ENCODE data around the gene TMPRSS11F.
"Not testable (repeated sequence)": the region's sequence is repeated elsewhere in the genome, so short reads cannot be mapped to it uniquely, and the experiment has no call there.

Gene TMPRSS11F

GRCh38 chr4:68129793-68130192, at the start of gene TMPRSS11F:
Gene TMPRSS11F (minus strand): TSS chr4:68129869. CDS start chr4:68129820, 49 bp downstream.
- DNase-seq (ENCODE audit: low spot score) = no peak
- no peak for FAIRE-seq

GRCh38 chr4:68176904-68177303, 47.2 kb upstream of the TMPRSS11F start:
- FAIRE-seq (no peak), DNase-seq (ENCODE audit: low spot score) (no peak)

- FAIRE-seq (no peak), DNase-seq (ENCODE audit: low spot score) (no peak)
These were observed 46.8 kb upstream of the TMPRSS11F start for GRCh38 chr4:68176500-68176899.

- FAIRE-seq = peak; percentile 75
- DNase-seq (ENCODE audit: low spot score) = peak; percentile 38
These were observed 46.0 kb upstream of the TMPRSS11F start for GRCh38 chr4:68175562-68176155.

- DNase-seq (ENCODE audit: low spot score); FAIRE-seq: not testable (repeated sequence)
These were observed 44.7 kb upstream of the TMPRSS11F start for GRCh38 chr4:68174389-68174788.

GRCh38 chr4:68172147-68172546, 42.5 kb upstream of the TMPRSS11F start:
- DNase-seq (ENCODE audit: low spot score); FAIRE-seq: not testable (repeated sequence)

GRCh38 chr4:68167706-68168105, 38.0 kb upstream of the TMPRSS11F start:
- FAIRE-seq (no peak), DNase-seq (ENCODE audit: low spot score) (no peak)

GRCh38 chr4:68167166-68167565, 37.5 kb upstream of the TMPRSS11F start:
- DNase-seq (ENCODE audit: low spot score) (no peak), FAIRE-seq (no peak)

GRCh38 chr4:68163754-68164153, 34.1 kb upstream of the TMPRSS11F start:
- DNase-seq (ENCODE audit: low spot score) (no peak), FAIRE-seq (no peak)

- no peak for FAIRE-seq
- DNase-seq (ENCODE audit: low spot score) = peak; percentile 37
These were observed 32.5 kb upstream of the TMPRSS11F start for GRCh38 chr4:68162196-68162595.

GRCh38 chr4:68152411-68152810, 22.7 kb upstream of the TMPRSS11F start:
- FAIRE-seq (peak; percentile 2), DNase-seq (ENCODE audit: low spot score) (peak; percentile 60)

- DNase-seq (ENCODE audit: low spot score) (no peak), FAIRE-seq (no peak)
These were observed 19.4 kb upstream of the TMPRSS11F start for GRCh38 chr4:68148800-68149685.

GRCh38 chr4:68147079-68147478, 17.4 kb upstream of the TMPRSS11F start:
- no peak for FAIRE-seq
- DNase-seq (ENCODE audit: low spot score) = no peak

GRCh38 chr4:68145261-68145660, 15.6 kb upstream of the TMPRSS11F start:
- FAIRE-seq (no peak), DNase-seq (ENCODE audit: low spot score) (no peak)

GRCh38 chr4:68141852-68142251, 12.2 kb upstream of the TMPRSS11F start:
- FAIRE-seq (no peak), DNase-seq (ENCODE audit: low spot score) (no peak)

GRCh38 chr4:68132342-68132741, 2.7 kb upstream of the TMPRSS11F start:
- DNase-seq (ENCODE audit: low spot score) (no peak), FAIRE-seq (no peak)

GRCh38 chr4:68124262-68124661, 5.4 kb downstream of the TMPRSS11F start:
- no peak for FAIRE-seq
- DNase-seq (ENCODE audit: low spot score) = no peak

GRCh38 chr4:68123525-68123924, 6.1 kb downstream of the TMPRSS11F start:
- DNase-seq (ENCODE audit: low spot score) = no peak
- no peak for FAIRE-seq

GRCh38 chr4:68119921-68120320, 9.7 kb downstream of the TMPRSS11F start:
- FAIRE-seq = no peak
- no peak for DNase-seq (ENCODE audit: low spot score)

GRCh38 chr4:68110441-68110840, 19.2 kb downstream of the TMPRSS11F start:
- no peak for FAIRE-seq

GRCh38 chr4:68109868-68110267, 19.8 kb downstream of the TMPRSS11F start:
- no peak for DNase-seq (ENCODE audit: low spot score)
- FAIRE-seq = no peak

More at GRCh38 chr4:68110441-68110840, 19.2 kb downstream of the TMPRSS11F start:
- no peak for DNase-seq (ENCODE audit: low spot score)

GRCh38 chr4:68082758-68083157, 46.9 kb downstream of the TMPRSS11F start:
- FAIRE-seq = no peak

GRCh38 chr4:68079928-68080327, 49.7 kb downstream of the TMPRSS11F start:
- no peak for DNase-seq (ENCODE audit: low spot score)

More at GRCh38 chr4:68082758-68083157, 46.9 kb downstream of the TMPRSS11F start:
- DNase-seq (ENCODE audit: low spot score) = no peak

More at GRCh38 chr4:68079928-68080327, 49.7 kb downstream of the TMPRSS11F start:
- no peak for FAIRE-seq

All from RCC 7860 (cell line).